OCI-LY1 (cell line): ENCODE results near the gene HORMAD2.

Experiments
- H2AFZ ChIP-seq: fragments of 200-600 bp; sonication (generic), shearing (Covaris generic); 2 replicates; pipeline ENCODE4 v1.6.0; 2014; ENCODE audit warnings: antibody characterized with exemption, mild to moderate bottlenecking, low read length
- H3F3A ChIP-seq: fragments of 200-600 bp; sonication (generic), shearing (Covaris generic); 2 replicates; pipeline ENCODE4 v1.6.0; 2014; ENCODE audit warnings: mild to moderate bottlenecking, antibody characterized with exemption, low read length, moderate library complexity; ENCODE audit not compliant: insufficient read depth
- H3K27ac ChIP-seq: fragments of 200-600 bp; sonication (generic); 2 replicates; pipeline ENCODE4 v1.5.1; 2014; ENCODE audit warnings: low read length, mixed run types, mild to moderate bottlenecking, low read depth; ENCODE audit not compliant: poor library complexity, severe bottlenecking
- H3K27me3 ChIP-seq: fragments of 200-600 bp; sonication (generic); 2 replicates; pipeline ENCODE4 v1.6.0; 2014; ENCODE audit warnings: antibody characterized with exemption, mild to moderate bottlenecking, low read length, moderate library complexity; ENCODE audit not compliant: insufficient read depth
- H3K36me3 ChIP-seq: fragments of 200-600 bp; sonication (generic); 2 replicates; pipeline ENCODE4 v1.6.1; 2014; ENCODE audit warnings: mild to moderate bottlenecking, antibody characterized with exemption, low read length, moderate library complexity, mixed read lengths; ENCODE audit not compliant: insufficient read depth
- H3K4me1 ChIP-seq: fragments of 200-600 bp; sonication (generic); 2 replicates; pipeline ENCODE4 v1.5.1; 2014; ENCODE audit warnings: mild to moderate bottlenecking, low read length, moderate library complexity; ENCODE audit not compliant: insufficient read depth, severe bottlenecking
- H3K4me2 ChIP-seq: fragments of 200-600 bp; sonication (generic), shearing (Covaris generic); 2 replicates; pipeline ENCODE4 v1.6.1; 2014; ENCODE audit warnings: low read length
- H3K4me3 ChIP-seq: fragments of 200-600 bp; sonication (generic); 2 replicates; pipeline ENCODE4 v1.5.1; 2014; ENCODE audit warnings: low read length, low read depth, mild to moderate bottlenecking, mixed read lengths; ENCODE audit not compliant: poor library complexity, severe bottlenecking
- H3K79me2 ChIP-seq: fragments of 200-600 bp; shearing (Covaris generic); 2 replicates; pipeline ENCODE4 v1.6.1; 2016; ENCODE audit warnings: mixed run types, low read length, mixed read lengths; ENCODE audit not compliant: insufficient read depth
- H3K9ac ChIP-seq: fragments of 200-600 bp; sonication (generic), shearing (Covaris generic); 2 replicates; pipeline ENCODE4 v1.6.1; 2014; ENCODE audit warnings: mild to moderate bottlenecking, low read length, mixed read lengths
- H3K9me2 ChIP-seq: fragments of 200-600 bp; sonication (generic), shearing (Covaris generic); 2 replicates; pipeline ENCODE4 v1.6.1; 2014; ENCODE audit warnings: low read depth, mild to moderate bottlenecking, low read length, mixed read lengths
- H3K9me3 ChIP-seq: fragments of 200-600 bp; shearing (Covaris generic); 2 replicates; pipeline ENCODE4 v1.6.1; 2014; ENCODE audit warnings: low read length, mixed read lengths
- H4K20me1 ChIP-seq: fragments of 200-600 bp; sonication (generic), shearing (Covaris generic); 2 replicates; pipeline ENCODE4 v1.6.0; 2016; ENCODE audit warnings: mild to moderate bottlenecking, low read length; ENCODE audit not compliant: insufficient read depth
- CTCF ChIP-seq: fragments of 200-600 bp; sonication (generic), shearing (Covaris generic); IDR thresholded peaks from 2 replicates; pipeline ENCODE4 v1.5.1; 2017; ENCODE audit warnings: mild to moderate bottlenecking, antibody characterized with exemption, low read length, moderate library complexity, mixed read lengths
- EZH2 ChIP-seq: fragments of 200-600 bp; sonication (generic), shearing (Covaris generic); IDR thresholded peaks from 2 replicates; pipeline ENCODE4 v1.8.0; 2017; ENCODE audit warnings: borderline replicate concordance, mixed run types, mild to moderate bottlenecking, antibody characterized with exemption, low read length, moderate library complexity, mixed read lengths

Gene HORMAD2

GRCh38 chr22:30079952-30080533 lies at the start of gene HORMAD2:
Gene HORMAD2, plus strand, starts transcription at chr22:30080464. Its CDS starts 13,489 bp downstream, at chr22:30093953.
- no peak within 1 kb of the TSS for H3K9ac ChIP-seq
- H4K20me1 ChIP-seq = no peaks in the 10 kb centered on the region
- no peak for TF ChIP-seq CTCF
- TF ChIP-seq EZH2 = no peak
- H3K79me2 ChIP-seq = no peaks in the 10 kb centered on the region
- no peaks in the 10 kb centered on the region for H3K4me1 ChIP-seq
- no peak within 1 kb of the TSS for H3K27ac ChIP-seq
- no peaks in the 10 kb centered on the region for H3K36me3 ChIP-seq
- H3F3A ChIP-seq = no peaks in the 10 kb centered on the region
- H3K9me3 ChIP-seq = no peaks in the 10 kb centered on the region
- no peaks in the 10 kb centered on the region for H3K9me2 ChIP-seq
- no peak within 1 kb of the TSS for H3K4me3 ChIP-seq
- H3K4me2 ChIP-seq = no peak within 1 kb of the TSS
- H2AFZ ChIP-seq = no peak within 1 kb of the TSS
- H3K27me3 ChIP-seq = peaks cover 6% of the 10 kb centered on the region; the same call in 1 of the 2 replicates

GRCh38 chr22:30031328-30031727 lies 48.9 kb upstream of the HORMAD2 start:
- no peak for TF ChIP-seq EZH2
- TF ChIP-seq CTCF = no peak
- Histone ChIP-seq H2AFZ (no peak overlapping the region), H3K4me3 (no peak overlapping the region), H3K9me3 (no peaks in the 10 kb centered on the region), H3K4me1 (no peaks in the 10 kb centered on the region), H3K9me2 (no peaks in the 10 kb centered on the region), H3K27me3 (0 out of 2 replicates have a peak, but pooled peaks cover 3% of the 10 kb centered on the region), H4K20me1 (no peaks in the 10 kb centered on the region), H3K9ac (no peak overlapping the region), H3K4me2 (no peak overlapping the region), H3F3A (no peaks in the 10 kb centered on the region), H3K36me3 (peaks cover 7% of the 10 kb centered on the region), H3K79me2 (no peaks in the 10 kb centered on the region), H3K27ac (no peak overlapping the region)

- no peaks in the 10 kb centered on the region for H3K9me2 ChIP-seq
- H3F3A ChIP-seq = no peaks in the 10 kb centered on the region
- H3K4me1 ChIP-seq = no peaks in the 10 kb centered on the region
- H4K20me1 ChIP-seq = no peaks in the 10 kb centered on the region
- H3K27me3 ChIP-seq = 0 out of 2 replicates have a peak, but pooled peaks cover 3% of the 10 kb centered on the region
- H3K36me3 ChIP-seq = peaks cover 4% of the 10 kb centered on the region
- H3K27ac ChIP-seq = no peak overlapping the region
- no peak overlapping the region for H3K9ac ChIP-seq
- H3K4me3 ChIP-seq = no peak overlapping the region
- H3K9me3 ChIP-seq = no peaks in the 10 kb centered on the region
- TF ChIP-seq EZH2 (no peak), CTCF (no peak)
- H3K4me2 ChIP-seq = no peak overlapping the region
- no peak overlapping the region for H2AFZ ChIP-seq
- H3K79me2 ChIP-seq = no peaks in the 10 kb centered on the region
These were observed 48.4 kb upstream of the HORMAD2 start for GRCh38 chr22:30031764-30032455.
